ENCODE measurements around the gene MED14.
"Not testable (repeated sequence)": the region's sequence is repeated elsewhere in the genome, so short reads cannot be mapped to it uniquely, and the experiment has no call there.

Gene MED14

GRCh38 chrX:40735325-40736169 is at the start of gene MED14:
Gene MED14, minus strand, starts transcription at chrX:40735542. Its CDS starts 130 bp downstream, at chrX:40735412.
- DNase-seq, result peak; percentile 87

GRCh38 chrX:40784516-40785151 is 49.3 kb upstream of the MED14 start:
- no peak for DNase-seq

- not testable (repeated sequence) for DNase-seq
These were observed 47.4 kb upstream of the MED14 start for GRCh38 chrX:40782644-40783259.

- no peak for DNase-seq
These were observed 45.6 kb upstream of the MED14 start for GRCh38 chrX:40780951-40781350.

GRCh38 chrX:40780082-40780481 is 44.7 kb upstream of the MED14 start:
- no peak for DNase-seq

- DNase-seq, result no peak
These were observed 43.7 kb upstream of the MED14 start for GRCh38 chrX:40778861-40779575.

GRCh38 chrX:40773809-40774208 is 38.5 kb upstream of the MED14 start:
- no peak for DNase-seq

GRCh38 chrX:40773188-40773587 is 37.8 kb upstream of the MED14 start:
- DNase-seq, result no peak

- DNase-seq, result no peak
These were observed 36.9 kb upstream of the MED14 start for GRCh38 chrX:40772290-40772689.

GRCh38 chrX:40761762-40762161 is 26.4 kb upstream of the MED14 start:
- peak; percentile 25 for DNase-seq

- DNase-seq, result no peak
These were observed 24.0 kb upstream of the MED14 start for GRCh38 chrX:40759374-40759773.

GRCh38 chrX:40757058-40757457 is 21.7 kb upstream of the MED14 start:
- DNase-seq, result no peak

- DNase-seq, result no peak
These were observed 20.2 kb upstream of the MED14 start for GRCh38 chrX:40755291-40756249.

- DNase-seq, result no peak
These were observed 14.5 kb upstream of the MED14 start for GRCh38 chrX:40749681-40750494.

GRCh38 chrX:40748977-40749376 is 13.6 kb upstream of the MED14 start:
- DNase-seq, result no peak

GRCh38 chrX:40746521-40746920 is 11.2 kb upstream of the MED14 start:
- DNase-seq, result no peak

- no peak for DNase-seq
These were observed 796 bp upstream of the MED14 start for GRCh38 chrX:40736170-40736505.

GRCh38 chrX:40734971-40735324 is 394 bp downstream of the MED14 start:
- no peak for DNase-seq

- no peak for DNase-seq
These were observed 1.6 kb downstream of the MED14 start for GRCh38 chrX:40733706-40734105.

- not testable (repeated sequence) for DNase-seq
These were observed 2.8 kb downstream of the MED14 start for GRCh38 chrX:40732499-40732898.
